CD4-positive, alpha-beta memory T cell (primary cell): ENCODE results near the gene UBB. TPM values are rescaled to one million over a fixed set of nuclear protein-coding genes. Genes with fewer than 3 reads are reported as not detected.
"Not testable (repeated sequence)": the region's sequence is repeated elsewhere in the genome, so short reads cannot be mapped to it uniquely, and the experiment has no call there.

Experiments
- CTCF ChIA-PET: fragments of 350-600 bp; sonication (Branson Sonifier 250); formaldehyde crosslinking; loops from one replicate; lab custom pipeline; 2021; ENCODE audit warnings: inconsistent platforms; ENCODE audit not compliant: partially characterized antibody; lab: Charles Lee
- POLR2A ChIA-PET: fragments of 350-600 bp; sonication (Branson Sonifier 250); formaldehyde crosslinking; loops from one replicate; lab custom pipeline; 2021; ENCODE audit not compliant: partially characterized antibody; lab: Charles Lee
- DNase-seq, 5 donors: peaks; one replicate each; pipeline versions ENCODE4 v3.0.0 to v3.0.0-alpha.2; 2020 to 2022; ENCODE audit warnings: mixed read lengths in 1 of 5
- H3K27ac ChIP-seq: one replicate; pipeline ENCODE4 v1.7.0; 2013; ENCODE audit warnings: low read depth, low read length
- H3K27me3 ChIP-seq: 2 replicates; pipeline ENCODE4 v1.7.0; 2013; ENCODE audit warnings: mild to moderate bottlenecking, low read length, moderate library complexity; ENCODE audit not compliant: insufficient read depth
- H3K36me3 ChIP-seq: 2 replicates; pipeline ENCODE4 v1.7.0; 2013; ENCODE audit warnings: mild to moderate bottlenecking, low read length, moderate library complexity; ENCODE audit not compliant: insufficient read depth
- H3K4me1 ChIP-seq: 2 replicates; pipeline ENCODE4 v1.7.0; 2013; ENCODE audit warnings: mild to moderate bottlenecking, low read length, moderate library complexity; ENCODE audit not compliant: insufficient read depth
- H3K4me3 ChIP-seq, 2 donors: one replicate each; pipeline ENCODE4 v1.7.0; 2013; ENCODE audit warnings: low read length in 2 of 2, mild to moderate bottlenecking in 1 of 2
- H3K9me3 ChIP-seq, 2 donors: one replicate each; pipeline ENCODE4 v1.7.0; 2013; ENCODE audit warnings: low read length in 2 of 2, control low read depth in 1 of 2; ENCODE audit not compliant: control insufficient read depth in 1 of 2
- H3K27ac Mint-ChIP-seq, 7 donors: one replicate each; pipeline ENCODE4 v1.8.0; 2020 to 2021; ENCODE audit warnings: mixed read lengths in 7 of 7, mild to moderate bottlenecking in 6 of 7, inconsistent platforms in 3 of 7, moderate library complexity in 3 of 7
- H3K27me3 Mint-ChIP-seq, 2 donors: one replicate each; pipeline ENCODE4 v1.8.0; 2020 to 2021; ENCODE audit warnings: mixed read lengths in 2 of 2
- H3K36me3 Mint-ChIP-seq, 2 donors: one replicate each; pipeline ENCODE4 v1.8.0; 2020 to 2021; ENCODE audit warnings: mixed read lengths in 2 of 2, inconsistent platforms in 1 of 2, mild to moderate bottlenecking in 1 of 2
- H3K4me1 Mint-ChIP-seq, 4 donors: one replicate each; pipeline ENCODE4 v1.8.0; 2020 to 2021; ENCODE audit warnings: mixed read lengths in 4 of 4, mild to moderate bottlenecking in 1 of 4
- H3K4me3 Mint-ChIP-seq, 8 donors: one replicate each; pipeline ENCODE4 v1.8.0; 2020 to 2021; ENCODE audit warnings: mixed read lengths in 8 of 8, mild to moderate bottlenecking in 7 of 8, moderate library complexity in 6 of 8, inconsistent platforms in 3 of 8
- H3K9me3 Mint-ChIP-seq, 8 donors: one replicate each; pipeline ENCODE4 v1.8.0; 2020 to 2021; ENCODE audit warnings: mixed read lengths in 8 of 8, mild to moderate bottlenecking in 5 of 8, inconsistent platforms in 3 of 8, moderate library complexity in 1 of 8
- intact Hi-C: fragments of 100-400 bp; cut with micrococcal nuclease; formaldehyde crosslinking; loops from one replicate; pipeline ENCODE4 v1.15.1; 2023
- polyA plus RNA-seq, 2 donors: library from polyadenylated mRNA; unstranded; fragments of 300-500 nt; fragmentation: Illumina TruSeq; gene quantifications; one replicate each; pipeline ENCODE4 v1.2.3, GENCODE V29; 2021
- total RNA-seq, 2 experiments: library from RNA; stranded (reverse); gene quantifications; one replicate each; pipeline ENCODE4 v1.2.3, GENCODE V29; 2021

UBB gene
- total and polyA plus RNA-seq, 4 experiments from 2014 or later, result 523 to 1,970 (median 1,094) TPM

DNA sequence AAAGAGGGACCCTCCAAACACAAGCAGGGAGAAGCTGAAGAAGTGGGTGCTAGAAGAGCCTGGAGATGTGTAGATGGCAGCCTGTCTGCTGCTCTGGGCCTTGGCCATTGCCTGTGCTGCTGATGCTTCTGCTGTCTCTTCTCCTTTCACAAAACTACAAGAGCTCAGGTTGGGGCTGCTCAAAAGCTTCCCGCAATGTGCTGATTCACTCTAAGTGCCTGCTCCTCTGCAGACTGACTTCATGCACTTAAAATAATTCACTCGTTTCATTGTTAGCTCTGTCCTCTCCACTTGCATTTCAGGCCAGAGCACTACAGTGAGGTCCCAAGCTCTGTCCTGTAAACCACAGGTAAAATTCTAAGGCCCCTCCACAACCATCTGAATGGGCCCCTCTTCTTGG is 15.8 kb downstream of the UBB start:
- H3K9me3 Mint-ChIP-seq, H3K27me3 ChIP-seq, H3K4me3 Mint-ChIP-seq, H3K9me3 ChIP-seq, H3K4me1 Mint-ChIP-seq, DNase-seq, intact Hi-C loops, H3K36me3 Mint-ChIP-seq, H3K27ac ChIP-seq, H3K4me3 ChIP-seq, H3K36me3 ChIP-seq, H3K27ac Mint-ChIP-seq, H3K27me3 Mint-ChIP-seq, H3K4me1 ChIP-seq: not testable (repeated sequence)
- ChIA-PET CTCF (interaction anchor here (0.7 to 1.3 kb wide), 2 partner anchors 58 to 126 kb away, joined by 3 to 4 read pairs; no protein-coding TSS in a partner anchor), POLR2A (interaction anchor here (1.0 kb wide), 1 partner anchor 20 kb away, joined by 3 read pairs; no protein-coding TSS in a partner anchor)

DNA sequence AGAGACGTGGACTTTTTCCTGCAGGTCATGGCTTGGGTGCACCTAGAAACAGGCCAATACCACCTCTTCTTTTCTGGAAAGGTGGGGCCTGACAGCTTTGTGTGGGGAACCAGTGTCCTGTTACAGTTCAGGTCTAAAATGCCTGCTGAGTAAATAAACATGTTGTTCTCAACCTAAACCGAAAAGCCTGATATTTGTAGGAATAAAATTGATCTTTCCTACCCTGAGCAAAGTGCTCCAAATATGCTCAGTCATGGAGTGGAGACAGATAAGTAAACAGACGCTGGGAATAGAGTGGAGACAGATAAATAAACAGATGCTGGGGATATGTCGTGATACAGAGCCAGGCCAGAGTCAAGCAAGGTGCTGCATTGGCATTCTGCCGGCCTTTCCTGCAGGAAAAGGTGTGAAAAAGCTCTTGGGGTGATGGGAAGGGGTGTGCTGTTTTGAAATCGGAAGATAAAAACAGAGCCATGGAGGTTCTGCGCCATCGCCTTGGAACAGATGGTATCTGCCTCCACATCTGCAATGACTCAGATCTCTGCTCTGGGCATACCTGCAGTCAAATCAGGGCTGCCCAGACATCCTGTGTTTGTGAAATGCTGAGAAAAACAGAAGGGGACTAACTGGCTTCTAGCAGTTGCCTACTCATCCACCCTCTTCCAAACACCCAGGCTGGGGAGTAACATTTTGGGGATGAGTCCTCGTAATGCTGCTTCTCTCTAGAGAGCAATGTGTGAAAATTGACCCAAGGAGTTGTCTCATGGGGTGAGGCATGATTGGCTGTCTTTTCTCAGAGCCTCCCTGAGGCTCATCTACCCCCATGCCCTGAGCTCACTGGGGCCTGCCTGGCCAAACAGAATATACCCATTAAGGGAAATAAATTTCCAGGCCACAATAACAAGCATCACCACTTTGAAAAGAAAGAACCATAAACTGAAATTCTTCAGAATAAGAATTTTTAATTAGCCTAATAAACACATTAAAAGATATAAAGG is 17.7 kb downstream of the UBB start:
- H3K27me3 ChIP-seq, result no peaks in the 10 kb centered on the region
- DNase-seq, result no peak
- H3K4me3 Mint-ChIP-seq, result no peak overlapping the region
- H3K4me3 ChIP-seq, result no peak overlapping the region
- ChIA-PET POLR2A (no interaction called here), CTCF (interaction anchor here (0.8 kb wide), 1 partner anchor 35 kb away, joined by 3 read pairs; no protein-coding TSS in a partner anchor)
- no peak overlapping the region for H3K27ac ChIP-seq
- H3K9me3 ChIP-seq, result no peaks in the 10 kb centered on the region
- peaks cover 4 to 8% (median 6%) of the 10 kb centered on the region in 4 donors for H3K4me1 Mint-ChIP-seq
- no peaks in the 10 kb centered on the region for H3K9me3 Mint-ChIP-seq
- H3K27me3 Mint-ChIP-seq, result peaks cover 0 to 3% of the 10 kb centered on the region in 2 donors
- no peaks in the 10 kb centered on the region for H3K36me3 Mint-ChIP-seq
- no peaks in the 10 kb centered on the region for H3K36me3 ChIP-seq
- intact Hi-C loops, result no loop called here
- no peaks in the 10 kb centered on the region for H3K4me1 ChIP-seq
- H3K27ac Mint-ChIP-seq, result peak overlapping the region in 2 of 7 donors; percentile 35 to 55

DNA sequence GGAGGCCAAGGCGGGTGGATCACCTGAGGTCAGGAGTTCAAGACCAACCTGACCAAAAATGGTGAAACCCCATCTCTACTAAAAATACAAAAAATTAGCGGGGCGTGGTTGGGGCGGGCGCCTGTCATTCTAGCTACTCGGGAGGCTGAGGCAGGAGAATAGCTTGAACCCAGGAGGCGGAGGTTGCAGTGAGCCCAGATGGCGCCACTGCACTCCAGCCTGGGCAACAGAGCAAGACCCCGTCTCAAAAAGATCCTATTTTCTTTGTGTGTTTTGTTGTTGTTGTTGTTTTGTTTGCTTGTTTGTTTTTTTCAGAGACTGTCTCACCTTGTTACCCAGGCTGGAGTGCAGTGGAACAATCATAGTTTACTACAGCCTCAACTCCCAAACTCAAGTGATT is 23.0 kb downstream of the UBB start:
- H3K36me3 ChIP-seq, H3K27me3 Mint-ChIP-seq, H3K9me3 ChIP-seq, DNase-seq, H3K4me3 ChIP-seq, H3K9me3 Mint-ChIP-seq, H3K4me3 Mint-ChIP-seq, H3K4me1 Mint-ChIP-seq, intact Hi-C loops, H3K27me3 ChIP-seq, POLR2A ChIA-PET, H3K27ac ChIP-seq, H3K4me1 ChIP-seq, CTCF ChIA-PET, H3K36me3 Mint-ChIP-seq, H3K27ac Mint-ChIP-seq: not testable (repeated sequence)

DNA sequence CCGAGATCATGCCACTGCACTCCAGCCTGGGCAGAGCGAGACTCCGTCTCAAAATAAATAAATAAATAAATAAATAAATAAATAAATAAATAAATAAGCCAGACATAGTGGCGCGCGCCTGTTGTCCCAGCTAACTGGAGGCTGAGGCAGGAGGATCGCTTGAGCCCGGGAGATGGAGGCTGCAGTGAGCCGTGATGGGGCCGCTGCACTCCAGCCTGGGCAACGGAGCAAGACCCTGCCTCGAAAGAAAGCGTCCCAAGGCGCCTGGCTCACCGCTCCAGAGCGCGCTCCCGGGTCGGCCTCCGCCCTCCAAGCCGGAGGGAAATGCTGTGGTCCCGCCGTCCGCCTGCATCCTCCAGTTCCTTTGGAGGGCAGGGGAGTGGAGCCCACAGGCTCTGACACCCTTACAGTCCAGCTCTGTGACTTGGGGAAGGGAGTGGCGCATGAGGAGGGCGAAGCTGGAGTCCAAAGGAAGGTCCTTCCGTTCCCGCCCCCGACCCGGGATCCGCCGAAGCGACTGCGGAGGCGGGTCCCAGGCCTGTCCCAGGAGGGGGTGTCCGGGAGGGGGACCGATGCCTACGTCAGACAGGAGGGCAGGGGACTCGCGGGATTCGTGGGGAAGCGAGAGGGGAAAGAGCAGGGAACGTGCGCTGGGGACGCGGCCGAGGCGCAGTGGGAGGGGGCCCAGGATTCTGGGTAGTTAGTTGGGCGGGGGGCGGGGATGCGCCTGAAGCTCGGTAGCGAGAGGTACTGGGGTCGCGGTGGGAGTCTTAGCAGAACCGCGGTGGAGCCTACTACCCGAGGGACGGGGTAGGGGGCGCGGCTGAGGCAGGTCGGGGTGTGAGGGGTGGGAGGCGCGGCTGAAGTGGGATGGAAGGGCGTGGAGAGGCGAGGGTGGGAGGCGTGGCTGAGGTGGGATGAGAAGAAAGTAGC is 26.1 kb downstream of the UBB start:
- Histone ChIP-seq H3K27me3 (no peaks in the 10 kb centered on the region), H3K4me1 (peaks cover 5% of the 10 kb centered on the region), H3K9me3 (no peaks in the 10 kb centered on the region), H3K27ac (no peak overlapping the region), H3K4me3 (peak overlapping the region; percentile 12 to 47), H3K36me3 (no peaks in the 10 kb centered on the region)
- Mint-ChIP-seq H3K27me3 (peaks cover 2 to 6% of the 10 kb centered on the region in 2 donors), H3K36me3 (no peaks in the 10 kb centered on the region), H3K4me3 (peak overlapping the region in 7 of 8 donors; percentile 21 to 67 (median 55)), H3K27ac (peak overlapping the region in 1 of 7 donors; percentile 31), H3K9me3 (no peaks in the 10 kb centered on the region), H3K4me1 (peaks cover 0 to 9% (median under 1%) of the 10 kb centered on the region in 4 donors)
- POLR2A ChIA-PET, result interaction anchor here (0.7 to 1.0 kb wide), 2 partner anchors 24 to 26 kb away, joined by 3 to 5 read pairs; partner anchors contain the start of gene UBB
- CTCF ChIA-PET, result interaction anchor here (0.8 kb wide), 1 partner anchor 17 kb away, joined by 3 read pairs; no protein-coding TSS in a partner anchor
- intact Hi-C loops, result no loop called here
- DNase-seq, result no peak

DNA sequence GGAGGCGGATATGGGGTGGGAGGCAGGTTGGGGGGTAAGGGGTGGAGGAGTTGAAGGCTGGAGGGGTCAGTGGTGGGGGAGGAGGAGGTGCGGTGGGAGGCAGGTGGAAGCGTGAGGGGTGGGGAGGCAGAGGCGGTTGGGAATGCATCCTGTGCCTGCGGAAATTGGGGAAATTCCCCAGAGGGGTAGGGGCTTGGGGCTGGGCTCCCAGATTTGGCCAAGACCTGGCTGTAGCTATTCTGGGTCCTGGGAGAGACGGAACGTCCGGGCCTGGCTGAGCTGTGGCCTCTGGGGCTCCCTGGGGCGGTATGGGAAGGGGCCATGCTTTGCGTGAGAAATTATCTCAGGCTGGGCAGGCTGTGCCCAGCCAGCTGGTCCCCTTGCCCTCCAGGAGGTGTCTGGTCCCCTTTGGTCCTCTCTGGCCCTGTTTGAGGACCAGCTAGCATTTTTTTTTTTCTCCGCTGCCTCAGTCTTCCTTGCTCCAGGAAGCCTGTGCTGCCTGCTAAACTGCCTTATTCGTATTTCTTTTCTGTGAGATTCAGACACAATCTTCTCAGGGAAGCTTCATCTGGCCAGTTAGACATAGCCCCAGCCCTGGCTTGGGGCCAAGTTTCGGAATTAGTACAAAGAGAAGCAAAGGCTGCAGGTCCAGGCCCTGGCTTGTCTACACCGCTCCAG is 27.2 kb downstream of the UBB start:
- ChIA-PET POLR2A (interaction anchor here (1.2 to 1.3 kb wide), 2 partner anchors 8 to 11 kb away, joined by 3 read pairs; no protein-coding TSS in a partner anchor), CTCF (interaction anchor here (0.8 kb wide), 1 partner anchor 104 kb away, joined by 3 read pairs; no protein-coding TSS in a partner anchor)
- peak overlapping the region in 1 of 7 donors; percentile 82 for H3K27ac Mint-ChIP-seq
- H3K4me1 Mint-ChIP-seq, result peaks cover 0 to 11% (median 3%) of the 10 kb centered on the region in 4 donors
- H3K9me3 Mint-ChIP-seq, result no peaks in the 10 kb centered on the region
- Histone ChIP-seq H3K27ac (no peak overlapping the region), H3K36me3 (no peaks in the 10 kb centered on the region), H3K9me3 (no peaks in the 10 kb centered on the region), H3K4me3 (no peak overlapping the region), H3K27me3 (no peaks in the 10 kb centered on the region), H3K4me1 (peaks cover 5% of the 10 kb centered on the region)
- peak overlapping the region in 6 of 8 donors; percentile 17 to 59 (median 30) for H3K4me3 Mint-ChIP-seq
- DNase-seq, result no peak
- intact Hi-C loops, result no loop called here
- H3K36me3 Mint-ChIP-seq, result peaks cover 0 to 2% of the 10 kb centered on the region in 2 donors
- peaks cover 2 to 6% of the 10 kb centered on the region in 2 donors for H3K27me3 Mint-ChIP-seq
